ENCODE results near the gene CFAP99. TPM values are rescaled to one million over a fixed set of nuclear protein-coding genes. Genes with fewer than 3 reads are reported as not detected.

Gene CFAP99
- total RNA-seq, 1 donor from 2014 or later = not detected

DNA sequence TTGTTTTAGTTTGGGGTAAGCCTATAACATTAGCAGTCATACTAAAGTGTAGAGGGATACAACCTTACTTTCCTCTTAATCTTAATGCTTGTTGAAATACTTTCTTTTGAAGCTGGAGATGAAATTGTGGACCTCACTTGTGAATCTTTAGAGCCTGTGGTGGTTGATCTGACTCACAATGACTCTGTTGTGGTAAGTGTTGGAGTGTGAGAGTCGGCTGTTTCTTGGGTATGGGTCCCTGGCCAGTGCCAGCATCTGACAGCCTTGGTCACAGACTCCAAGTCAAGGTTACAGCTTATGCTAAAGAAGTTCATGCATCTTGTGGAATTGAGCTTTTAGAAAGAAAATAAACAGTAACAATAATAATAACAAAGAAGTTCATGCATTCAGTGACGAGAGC, 81.8 kb downstream of the CFAP99 start:
- no peak for DNase-seq (ENCODE audit: extremely low spot score, unreplicated experiment)
- no peaks in the 10 kb centered on the region for H3K9me3 Mint-ChIP-seq (ENCODE audit: unreplicated experiment)
- no peaks in the 10 kb centered on the region for H3K4me1 Mint-ChIP-seq (ENCODE audit: unreplicated experiment)
- no peak overlapping the region for H3K27ac Mint-ChIP-seq (ENCODE audit: unreplicated experiment)
- H3K27me3 Mint-ChIP-seq (ENCODE audit: unreplicated experiment) = no peaks in the 10 kb centered on the region
- TF ChIP-seq, protein P1, sequence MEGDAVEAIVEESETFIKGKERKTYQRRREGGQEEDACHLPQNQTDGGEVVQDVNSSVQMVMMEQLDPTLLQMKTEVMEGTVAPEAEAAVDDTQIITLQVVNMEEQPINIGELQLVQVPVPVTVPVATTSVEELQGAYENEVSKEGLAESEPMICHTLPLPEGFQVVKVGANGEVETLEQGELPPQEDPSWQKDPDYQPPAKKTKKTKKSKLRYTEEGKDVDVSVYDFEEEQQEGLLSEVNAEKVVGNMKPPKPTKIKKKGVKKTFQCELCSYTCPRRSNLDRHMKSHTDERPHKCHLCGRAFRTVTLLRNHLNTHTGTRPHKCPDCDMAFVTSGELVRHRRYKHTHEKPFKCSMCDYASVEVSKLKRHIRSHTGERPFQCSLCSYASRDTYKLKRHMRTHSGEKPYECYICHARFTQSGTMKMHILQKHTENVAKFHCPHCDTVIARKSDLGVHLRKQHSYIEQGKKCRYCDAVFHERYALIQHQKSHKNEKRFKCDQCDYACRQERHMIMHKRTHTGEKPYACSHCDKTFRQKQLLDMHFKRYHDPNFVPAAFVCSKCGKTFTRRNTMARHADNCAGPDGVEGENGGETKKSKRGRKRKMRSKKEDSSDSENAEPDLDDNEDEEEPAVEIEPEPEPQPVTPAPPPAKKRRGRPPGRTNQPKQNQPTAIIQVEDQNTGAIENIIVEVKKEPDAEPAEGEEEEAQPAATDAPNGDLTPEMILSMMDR (IDR thresholded peaks at IDR 0.05) = no peak
- H3K4me3 Mint-ChIP-seq (ENCODE audit: unreplicated experiment) = no peak overlapping the region
- H3K36me3 Mint-ChIP-seq (ENCODE audit: unreplicated experiment) = peaks cover 20% of the 10 kb centered on the region

DNA sequence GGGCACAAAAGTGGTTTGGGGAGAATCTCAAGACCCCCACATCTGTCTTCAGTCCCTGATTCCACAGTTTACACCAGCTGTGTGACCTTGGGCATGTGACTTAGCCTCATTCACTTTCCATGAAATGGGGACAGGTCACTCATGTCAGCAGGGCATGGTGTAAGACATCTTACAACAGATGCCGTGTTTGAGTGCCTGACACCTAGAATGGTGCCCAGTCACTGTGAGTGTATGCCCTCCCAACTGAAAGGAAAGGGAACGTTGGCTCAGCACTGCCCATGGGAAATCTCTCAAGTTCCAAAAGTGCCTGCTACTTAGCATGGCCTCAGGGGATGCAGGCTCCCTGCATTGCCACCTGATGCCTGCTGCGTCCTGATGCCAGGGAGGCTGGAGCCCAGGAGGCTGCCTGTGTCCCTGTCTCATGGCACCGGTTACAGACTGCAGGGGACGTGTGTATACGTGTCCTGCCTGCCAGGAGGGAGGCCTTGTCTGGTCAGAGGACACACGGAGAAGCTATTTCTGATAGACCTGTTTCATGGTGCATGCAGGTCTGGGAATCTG, 82.4 kb downstream of the CFAP99 start:
- TF ChIP-seq, protein P1 (IDR thresholded peaks at IDR 0.05) = no peak
- H3K27ac Mint-ChIP-seq (ENCODE audit: unreplicated experiment) = no peak overlapping the region
- no peak overlapping the region for H3K4me3 Mint-ChIP-seq (ENCODE audit: unreplicated experiment)

DNA sequence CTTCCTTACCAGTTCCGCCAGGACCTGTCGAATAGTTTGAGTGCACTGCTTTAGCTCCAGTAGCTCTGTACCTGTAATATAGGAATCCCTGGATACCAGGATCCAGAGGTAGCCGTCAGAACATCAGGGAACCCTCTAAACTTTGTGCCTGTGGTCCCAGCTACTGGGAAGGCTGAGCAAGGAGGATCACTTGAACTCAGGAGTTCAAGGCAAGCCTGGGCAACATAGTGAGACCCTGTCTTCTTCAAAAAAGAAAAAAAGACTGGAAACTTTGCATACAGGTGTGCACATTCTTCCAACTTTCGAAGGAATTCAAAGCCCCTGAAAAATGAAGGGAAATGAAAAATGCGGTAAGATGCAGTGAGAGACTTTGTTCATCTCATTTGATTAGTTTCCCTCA, 85.1 kb downstream of the CFAP99 start:
- Mint-ChIP-seq H3K9me3 (ENCODE audit: unreplicated experiment) (no peaks in the 10 kb centered on the region), H3K4me3 (ENCODE audit: unreplicated experiment) (no peak overlapping the region), H3K27ac (ENCODE audit: unreplicated experiment) (no peak overlapping the region), H3K4me1 (ENCODE audit: unreplicated experiment) (peaks cover 3% of the 10 kb centered on the region), H3K36me3 (ENCODE audit: unreplicated experiment) (peaks cover 21% of the 10 kb centered on the region), H3K27me3 (ENCODE audit: unreplicated experiment) (no peaks in the 10 kb centered on the region)
- TF ChIP-seq, protein P1 (IDR thresholded peaks at IDR 0.05) = no peak
- no peak for DNase-seq (ENCODE audit: extremely low spot score, unreplicated experiment)

More for the DNA sequence above, 82.4 kb downstream of the CFAP99 start:
- Mint-ChIP-seq H3K9me3 (ENCODE audit: unreplicated experiment) (no peaks in the 10 kb centered on the region), H3K36me3 (ENCODE audit: unreplicated experiment) (peaks cover 18% of the 10 kb centered on the region), H3K4me1 (ENCODE audit: unreplicated experiment) (no peaks in the 10 kb centered on the region), H3K27me3 (ENCODE audit: unreplicated experiment) (no peaks in the 10 kb centered on the region)
- DNase-seq (ENCODE audit: extremely low spot score, unreplicated experiment) = no peak

DNA sequence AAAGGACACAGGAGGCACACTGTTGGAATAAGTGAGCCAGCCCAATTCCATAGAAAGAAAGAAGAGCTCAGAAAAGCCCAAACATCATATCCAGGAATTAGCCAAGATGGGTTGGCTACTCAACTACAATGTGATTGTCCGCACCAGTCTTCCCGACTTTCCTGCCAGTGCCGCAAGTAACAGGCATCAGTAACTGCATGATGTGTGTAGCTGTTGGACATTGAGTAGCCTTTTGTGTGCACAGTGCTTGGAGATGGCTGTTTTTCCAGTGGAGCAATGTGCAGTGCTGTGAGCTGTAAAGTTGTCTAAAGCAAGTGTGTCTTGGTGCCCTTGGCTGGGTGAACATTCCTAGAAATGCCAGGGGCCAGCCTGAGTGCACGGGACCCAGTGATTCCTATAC, 88.5 kb downstream of the CFAP99 start:
- peaks cover 3% of the 10 kb centered on the region for H3K4me1 Mint-ChIP-seq (ENCODE audit: unreplicated experiment)
- no peak overlapping the region for H3K4me3 Mint-ChIP-seq (ENCODE audit: unreplicated experiment)
- no peaks in the 10 kb centered on the region for H3K9me3 Mint-ChIP-seq (ENCODE audit: unreplicated experiment)
- H3K27ac Mint-ChIP-seq (ENCODE audit: unreplicated experiment) = no peak overlapping the region
- TF ChIP-seq, protein P1 (IDR thresholded peaks at IDR 0.05) = no peak
- DNase-seq (ENCODE audit: extremely low spot score, unreplicated experiment) = no peak
- H3K27me3 Mint-ChIP-seq (ENCODE audit: unreplicated experiment) = no peaks in the 10 kb centered on the region
- H3K36me3 Mint-ChIP-seq (ENCODE audit: unreplicated experiment) = peaks cover 14% of the 10 kb centered on the region

DNA sequence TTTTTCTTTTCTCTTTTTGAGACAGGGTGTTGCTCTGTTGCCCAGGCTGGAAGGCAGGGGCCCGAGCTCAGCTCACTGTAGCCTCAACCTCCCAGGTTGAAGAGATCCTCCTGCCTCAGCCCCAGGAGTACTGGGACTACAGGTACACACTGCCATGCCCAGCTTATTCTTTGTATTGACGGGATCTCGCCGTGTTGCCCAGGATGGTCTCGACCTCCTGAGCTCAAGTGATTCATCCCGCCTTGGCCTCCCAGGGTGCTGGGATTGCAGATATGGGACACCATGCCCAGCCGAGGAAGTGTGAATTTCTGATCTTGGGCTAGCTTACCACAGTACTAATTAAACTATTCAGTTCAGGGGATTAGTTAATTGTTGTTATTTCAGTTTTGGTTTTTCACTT, 89.1 kb downstream of the CFAP99 start:
- DNase-seq (ENCODE audit: extremely low spot score, unreplicated experiment) = no peak
- Mint-ChIP-seq H3K36me3 (ENCODE audit: unreplicated experiment) (peaks cover 14% of the 10 kb centered on the region), H3K27me3 (ENCODE audit: unreplicated experiment) (no peaks in the 10 kb centered on the region), H3K4me3 (ENCODE audit: unreplicated experiment) (no peak overlapping the region), H3K9me3 (ENCODE audit: unreplicated experiment) (no peaks in the 10 kb centered on the region), H3K27ac (ENCODE audit: unreplicated experiment) (no peak overlapping the region), H3K4me1 (ENCODE audit: unreplicated experiment) (peaks cover 3% of the 10 kb centered on the region)
- TF ChIP-seq, protein P1 (IDR thresholded peaks at IDR 0.05) = no peak

Data from osteocyte (in vitro differentiated cells).